HG02870 (cell line): ENCODE measurements around the gene RAC3.

Experiments
- ATAC-seq: cut with Tn5 transposase; IDR thresholded peaks from one replicate; pipeline ENCODE4 v1.9.1; 2021; ENCODE audit warnings: mild to moderate bottlenecking, moderate library complexity; ENCODE audit not compliant: unreplicated experiment

Gene RAC3

GRCh38 chr17:82022310-82022980, 9.0 kb upstream of the RAC3 start, which contains the start of gene CENPX:
Gene CENPX (minus strand): TSS chr17:82022878. CDS start chr17:82022861, 17 bp downstream.
- no peak for ATAC-seq

GRCh38 chr17:82022981-82023446, 8.5 kb upstream of the RAC3 start, which contains the start of gene LRRC45:
Gene LRRC45 (plus strand): TSS chr17:82023305. CDS start chr17:82023644, 339 bp downstream.
- ATAC-seq = peak; percentile 91

- ATAC-seq = peak; percentile 3
These were observed 7.8 kb upstream of the RAC3 start for GRCh38 chr17:82023447-82024241.

GRCh38 chr17:82024859-82025258, 6.6 kb upstream of the RAC3 start:
- no peak for ATAC-seq

GRCh38 chr17:82025401-82026107, 5.9 kb upstream of the RAC3 start:
- no peak for ATAC-seq

- ATAC-seq = no peak
These were observed 3.2 kb upstream of the RAC3 start for GRCh38 chr17:82028246-82028645.

- no peak for ATAC-seq
These were observed 2.5 kb upstream of the RAC3 start for GRCh38 chr17:82028966-82029365.

GRCh38 chr17:82029391-82029790, 2.1 kb upstream of the RAC3 start:
- ATAC-seq = no peak

- ATAC-seq = no peak
These were observed 1.4 kb upstream of the RAC3 start for GRCh38 chr17:82029990-82030469.

GRCh38 chr17:82030470-82031302, 792 bp upstream of the RAC3 start:
- ATAC-seq = no peak

- no peak for ATAC-seq
These were observed 578 bp downstream of the RAC3 start for GRCh38 chr17:82031885-82032627.

GRCh38 chr17:82033359-82034085, 2.0 kb downstream of the RAC3 start:
- no peak for ATAC-seq

- no peak for ATAC-seq
These were observed 3.0 kb downstream of the RAC3 start for GRCh38 chr17:82034371-82035011.

- ATAC-seq = no peak
These were observed 4.0 kb downstream of the RAC3 start for GRCh38 chr17:82035488-82035887.

- ATAC-seq = no peak
These were observed 4.6 kb downstream of the RAC3 start for GRCh38 chr17:82035956-82036633.

- no peak for ATAC-seq
These were observed 5.2 kb downstream of the RAC3 start for GRCh38 chr17:82036634-82037091.

- ATAC-seq = peak; percentile 90
These were observed 5.8 kb downstream of the RAC3 start, which contains the start of gene DCXR for GRCh38 chr17:82037092-82037888. Gene DCXR (minus strand): TSS chr17:82037697. CDS start chr17:82037682, 15 bp downstream.
